22Rv1 (cell line): ENCODE measurements around the gene INTS11.
"Not testable (repeated sequence)": the region's sequence is repeated elsewhere in the genome, so short reads cannot be mapped to it uniquely, and the experiment has no call there.

Source experiments
- H3K27ac ChIP-seq: fragments of 450-650 bp; 2 replicates; pipeline ENCODE4 v1.5.1; 2017
- ZFX ChIP-seq: fragments of 450-650 bp; IDR thresholded peaks from 2 replicates; pipeline ENCODE4 v1.6.1; 2017; ENCODE audit warnings: antibody characterized with exemption, borderline replicate concordance
- TF ChIP-seq, protein P1 (sequence below): fragments of 450-650 bp; IDR thresholded peaks from 2 replicates; pipeline ENCODE4 v1.5.1; 2017; ENCODE audit warnings: mild to moderate bottlenecking

Gene INTS11

DNA sequence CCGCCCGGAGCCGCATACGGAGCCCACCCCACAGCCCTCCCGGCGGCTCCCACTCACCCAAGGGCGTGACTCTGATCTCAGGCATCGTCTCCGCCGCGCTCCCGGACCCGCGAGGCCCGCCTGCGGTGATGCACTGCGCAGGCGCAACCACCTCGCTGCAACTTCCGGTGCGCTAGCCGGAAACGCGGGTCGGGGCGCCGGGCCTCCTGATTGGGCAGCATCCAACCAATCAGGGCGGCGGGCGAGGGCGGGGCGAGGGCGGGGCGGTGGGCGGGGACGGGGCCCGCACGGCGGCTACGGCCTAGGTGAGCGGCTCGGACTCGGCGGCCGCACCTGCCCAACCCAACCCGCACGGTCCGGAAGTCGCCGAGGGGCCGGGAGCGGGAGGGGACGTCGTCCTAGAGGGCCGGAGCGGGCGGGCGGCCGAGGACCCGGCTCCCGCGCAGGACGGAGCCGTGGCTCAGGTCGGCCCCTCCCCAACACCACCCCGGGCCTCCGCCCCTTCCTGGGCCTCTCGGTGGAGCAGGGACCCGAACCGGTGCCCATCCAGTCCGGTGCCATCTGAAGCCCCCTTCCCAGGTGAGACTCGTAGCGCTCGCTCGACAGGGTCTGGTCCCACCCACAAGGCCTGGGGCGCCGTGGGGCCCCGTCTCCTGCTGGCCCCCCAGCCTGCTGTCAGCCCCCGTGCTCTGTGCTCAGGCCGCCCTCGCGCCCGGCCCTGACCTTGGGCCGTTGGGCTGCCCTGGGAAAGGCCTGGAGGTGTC is at the start of gene INTS11, which contains the start of gene CPTP:
TSS of gene INTS11 (minus strand) at position 137 of the 764 bp plus-strand sequence. CDS start at position 85, 52 bp downstream.
TSS of gene CPTP (plus strand) at position 279 of the 764 bp plus-strand sequence. CDS start 2,109 bp downstream, outside the sequence.
- peak within 1 kb of the TSS; percentile 90 for H3K27ac ChIP-seq
- TF ChIP-seq, protein P1, sequence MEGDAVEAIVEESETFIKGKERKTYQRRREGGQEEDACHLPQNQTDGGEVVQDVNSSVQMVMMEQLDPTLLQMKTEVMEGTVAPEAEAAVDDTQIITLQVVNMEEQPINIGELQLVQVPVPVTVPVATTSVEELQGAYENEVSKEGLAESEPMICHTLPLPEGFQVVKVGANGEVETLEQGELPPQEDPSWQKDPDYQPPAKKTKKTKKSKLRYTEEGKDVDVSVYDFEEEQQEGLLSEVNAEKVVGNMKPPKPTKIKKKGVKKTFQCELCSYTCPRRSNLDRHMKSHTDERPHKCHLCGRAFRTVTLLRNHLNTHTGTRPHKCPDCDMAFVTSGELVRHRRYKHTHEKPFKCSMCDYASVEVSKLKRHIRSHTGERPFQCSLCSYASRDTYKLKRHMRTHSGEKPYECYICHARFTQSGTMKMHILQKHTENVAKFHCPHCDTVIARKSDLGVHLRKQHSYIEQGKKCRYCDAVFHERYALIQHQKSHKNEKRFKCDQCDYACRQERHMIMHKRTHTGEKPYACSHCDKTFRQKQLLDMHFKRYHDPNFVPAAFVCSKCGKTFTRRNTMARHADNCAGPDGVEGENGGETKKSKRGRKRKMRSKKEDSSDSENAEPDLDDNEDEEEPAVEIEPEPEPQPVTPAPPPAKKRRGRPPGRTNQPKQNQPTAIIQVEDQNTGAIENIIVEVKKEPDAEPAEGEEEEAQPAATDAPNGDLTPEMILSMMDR = no peak
- TF ChIP-seq ZFX = no peak

GRCh38 chr1:1373815-1374588 is 49.5 kb upstream of the INTS11 start:
- no peak for TF ChIP-seq ZFX
- TF ChIP-seq, protein P1 = no peak
- H3K27ac ChIP-seq = peak overlapping the region; percentile 84

- TF ChIP-seq ZFX = no peak
- H3K27ac ChIP-seq = 0 out of 2 replicates have a peak overlapping the region, but pooled peaks have one; percentile 84
Measured at GRCh38 chr1:1373051-1373814, 48.8 kb upstream of the INTS11 start.

DNA sequence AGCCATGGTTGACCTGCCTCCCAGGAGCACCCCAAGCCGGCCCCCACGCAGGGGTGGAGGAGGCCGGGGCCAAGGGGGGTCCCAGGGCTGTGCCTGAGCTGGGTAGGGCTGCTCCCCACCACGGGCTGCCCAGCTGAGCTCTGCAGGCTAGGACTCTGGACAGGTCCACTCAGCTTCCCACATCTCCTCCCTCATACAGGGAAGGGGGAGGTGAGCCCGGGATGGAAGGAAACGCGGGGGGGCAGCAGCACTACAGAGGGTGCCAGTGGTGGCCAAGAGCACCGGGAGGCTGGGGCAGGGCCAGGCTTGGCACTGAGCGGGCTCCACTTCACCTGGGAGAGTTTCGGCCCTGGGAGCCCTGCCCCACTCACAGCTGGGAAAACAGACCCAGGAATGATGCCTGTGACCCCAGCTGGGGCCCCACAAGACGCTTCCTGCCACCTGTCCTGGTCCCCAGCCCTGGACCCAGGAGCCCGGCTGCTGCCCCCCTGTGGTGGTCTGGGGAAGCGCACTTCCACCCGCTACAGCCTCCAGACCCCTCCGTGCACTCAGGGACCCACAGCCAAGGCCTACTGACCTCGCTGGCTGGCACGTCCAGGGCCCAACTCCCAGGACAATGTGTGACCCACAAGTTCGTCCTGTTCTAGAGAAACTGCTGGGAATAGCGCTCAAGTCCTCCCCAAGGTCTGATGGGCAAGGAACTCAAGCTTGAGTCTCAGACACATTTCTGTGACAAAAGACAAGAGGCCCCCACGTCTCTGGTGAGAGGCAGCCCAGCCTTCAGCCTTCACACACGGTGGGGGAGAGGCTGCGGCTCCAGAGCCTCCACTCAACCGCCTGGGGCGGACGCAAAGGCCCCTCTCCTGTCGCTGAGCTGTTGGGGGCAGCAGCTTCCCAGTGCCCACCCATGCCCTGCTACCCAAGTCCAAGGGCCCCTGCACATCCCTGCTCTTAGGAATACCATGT is 47.6 kb upstream of the INTS11 start:
- no peak overlapping the region for H3K27ac ChIP-seq
- TF ChIP-seq, protein P1 = peak; percentile 97
- no peak for TF ChIP-seq ZFX

GRCh38 chr1:1371364-1371745 is 46.9 kb upstream of the INTS11 start:
- H3K27ac ChIP-seq = no peak overlapping the region
- TF ChIP-seq, protein P1 = no peak
- no peak for TF ChIP-seq ZFX

DNA sequence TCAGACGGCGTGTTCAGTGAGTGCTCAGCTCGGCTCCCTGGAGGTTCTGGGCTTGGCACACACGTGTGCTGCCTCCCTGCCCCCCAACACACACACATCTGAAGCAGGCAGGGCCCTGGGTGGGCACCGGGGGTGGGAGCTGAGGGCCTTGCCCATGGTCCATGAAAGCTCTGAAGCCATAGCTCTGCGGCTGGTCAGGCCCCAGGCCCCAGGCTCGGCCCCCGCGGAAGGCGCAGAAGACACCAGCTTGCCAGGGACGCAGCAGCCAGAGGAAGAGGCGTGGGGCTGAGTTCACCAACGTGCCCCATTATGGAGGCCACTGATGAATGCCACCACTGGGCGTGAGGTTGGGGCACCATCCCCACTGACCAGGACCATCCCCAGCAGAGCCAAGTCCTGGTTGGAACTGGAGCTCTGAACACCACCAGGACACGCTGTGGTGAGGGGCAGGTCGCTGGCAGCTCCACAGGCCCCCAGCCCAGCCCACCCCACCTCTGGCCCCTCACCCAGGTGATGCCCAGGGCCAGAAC is 46.4 kb upstream of the INTS11 start:
- H3K27ac ChIP-seq = no peak overlapping the region
- TF ChIP-seq, protein P1 = no peak
- no peak for TF ChIP-seq ZFX

GRCh38 chr1:1370094-1370493 is 45.6 kb upstream of the INTS11 start:
- H3K27ac ChIP-seq = not testable (repeated sequence)
